Astrocyte (in vitro differentiated cells and primary cell): ENCODE measurements around the gene DNASE1L3.

Experiments used
- CTCF ChIP-seq: IDR thresholded peaks from 2 replicates; pipeline ENCODE4 v1.5.1; 2011; ENCODE audit warnings: low read depth, mild to moderate bottlenecking, inconsistent platforms, low read length, moderate library complexity; ENCODE audit not compliant: insufficient read depth
- EZH2 ChIP-seq: IDR thresholded peaks from 2 replicates; pipeline ENCODE4 v1.6.1; 2012; ENCODE audit warnings: mild to moderate bottlenecking, low read length, inconsistent platforms; ENCODE audit not compliant: insufficient read depth

GRCh38 chr3:58209933-58210332, 839 bp downstream of the DNASE1L3 start:
- no peak for TF ChIP-seq CTCF
- no peak for TF ChIP-seq EZH2
